ENCODE data around the gene ARID1B.

The ARID1B gene

DNA sequence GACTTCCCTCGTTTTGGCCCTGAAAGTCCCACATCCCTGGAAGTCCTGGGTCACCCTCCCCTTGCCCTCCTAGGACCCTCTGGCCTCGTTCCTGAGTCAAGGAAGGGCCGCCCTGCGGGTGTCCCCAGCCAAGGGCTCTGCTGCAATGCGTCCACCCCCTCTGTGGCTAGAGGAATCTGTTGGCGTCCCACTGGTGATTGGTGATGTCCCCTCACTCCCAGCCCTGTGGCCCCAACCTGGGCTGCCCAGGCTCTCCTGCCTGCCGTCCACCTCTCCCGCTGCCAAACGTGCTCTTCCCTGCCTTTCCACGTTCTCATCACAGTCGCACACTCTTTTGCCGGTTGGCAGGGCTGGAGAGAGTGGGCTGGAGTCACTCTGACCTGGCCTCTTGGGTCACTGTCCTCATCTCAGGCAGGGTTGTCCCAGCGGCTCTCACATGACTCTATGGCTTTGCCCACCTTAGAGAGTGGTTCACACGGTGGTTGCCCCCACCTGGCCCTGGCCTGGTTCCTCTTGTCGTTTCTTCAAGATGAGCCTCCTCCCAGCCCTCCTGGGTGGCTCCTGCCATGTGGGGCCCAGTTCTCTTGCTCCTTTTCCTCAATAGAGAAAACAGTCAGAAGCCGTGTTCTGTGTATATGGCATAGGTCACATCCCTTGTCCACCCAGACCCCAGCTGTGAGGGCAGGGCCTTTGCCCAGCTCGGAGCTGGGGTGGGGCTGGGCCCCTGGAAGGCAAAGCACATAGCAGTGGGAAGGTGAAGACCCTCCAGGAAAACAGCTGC is 445.2 kb downstream of the ARID1B start:
- no peak for ATAC-seq (ENCODE audit: insufficient read depth, low read depth)
- Histone ChIP-seq H4K20me1 (ENCODE audit: insufficient read depth, low read length) (no peaks in the 10 kb centered on the region), H3K4me1 (ENCODE audit: insufficient read depth, low read length) (no peaks in the 10 kb centered on the region), H3K9ac (ENCODE audit: low read depth, low read length) (no peak overlapping the region), H3K79me2 (ENCODE audit: insufficient read depth, low read length) (no peaks in the 10 kb centered on the region), H3K27ac (ENCODE audit: low read length) (no peak overlapping the region), H3K4me3 (ENCODE audit: low read depth in 1 of 2, low read length in 2 of 2) (no peak overlapping the region), H2AFZ (ENCODE audit: low read depth, low read length) (no peak overlapping the region), H3K9me3 (ENCODE audit: insufficient read depth, low read length, severe bottlenecking) (no peaks in the 10 kb centered on the region), H3K27me3 (ENCODE audit: insufficient read depth, low read length, poor library complexity) (no peaks in the 10 kb centered on the region), H3K36me3 (ENCODE audit: insufficient read depth, low read length) (no peaks in the 10 kb centered on the region), H3K4me2 (ENCODE audit: insufficient read depth, low read length) (no peak overlapping the region)
- DNase-seq, result no peak
- TF ChIP-seq, protein P1, sequence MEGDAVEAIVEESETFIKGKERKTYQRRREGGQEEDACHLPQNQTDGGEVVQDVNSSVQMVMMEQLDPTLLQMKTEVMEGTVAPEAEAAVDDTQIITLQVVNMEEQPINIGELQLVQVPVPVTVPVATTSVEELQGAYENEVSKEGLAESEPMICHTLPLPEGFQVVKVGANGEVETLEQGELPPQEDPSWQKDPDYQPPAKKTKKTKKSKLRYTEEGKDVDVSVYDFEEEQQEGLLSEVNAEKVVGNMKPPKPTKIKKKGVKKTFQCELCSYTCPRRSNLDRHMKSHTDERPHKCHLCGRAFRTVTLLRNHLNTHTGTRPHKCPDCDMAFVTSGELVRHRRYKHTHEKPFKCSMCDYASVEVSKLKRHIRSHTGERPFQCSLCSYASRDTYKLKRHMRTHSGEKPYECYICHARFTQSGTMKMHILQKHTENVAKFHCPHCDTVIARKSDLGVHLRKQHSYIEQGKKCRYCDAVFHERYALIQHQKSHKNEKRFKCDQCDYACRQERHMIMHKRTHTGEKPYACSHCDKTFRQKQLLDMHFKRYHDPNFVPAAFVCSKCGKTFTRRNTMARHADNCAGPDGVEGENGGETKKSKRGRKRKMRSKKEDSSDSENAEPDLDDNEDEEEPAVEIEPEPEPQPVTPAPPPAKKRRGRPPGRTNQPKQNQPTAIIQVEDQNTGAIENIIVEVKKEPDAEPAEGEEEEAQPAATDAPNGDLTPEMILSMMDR (IDR thresholded peaks at IDR 0.05; ENCODE audit: borderline replicate concordance, extremely low read depth, low read length, poor library complexity, severe bottlenecking), result no peak
- TF ChIP-seq EZH2 (IDR thresholded peaks at IDR 0.05; ENCODE audit: borderline replicate concordance, low read depth, low read length, severe bottlenecking), result no peak

DNA sequence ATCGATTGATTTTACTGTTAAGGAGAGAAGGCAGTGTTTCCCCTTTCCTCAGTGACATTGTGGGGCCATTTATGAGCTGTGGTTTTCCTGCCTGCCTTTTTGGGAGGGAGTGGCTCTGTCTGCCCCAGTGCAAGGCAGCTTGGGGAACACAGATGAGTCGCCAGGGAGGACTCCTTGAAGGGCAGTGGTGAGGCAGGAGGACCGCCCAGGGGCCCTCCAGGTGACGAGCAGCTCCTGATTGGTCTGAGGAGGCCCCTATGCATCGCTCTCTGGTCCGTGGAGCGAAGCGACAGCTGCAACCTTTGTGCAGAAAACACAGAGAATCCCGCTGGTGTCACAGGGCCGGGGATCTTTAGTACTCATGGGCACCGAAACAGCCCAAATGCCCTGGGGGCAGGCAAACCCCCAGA is 445.8 kb downstream of the ARID1B start:
- DNase-seq (no peak), ATAC-seq (ENCODE audit: insufficient read depth, low read depth) (peak; percentile 44; the same call in 1 of the 3 replicates)
- Histone ChIP-seq H3K4me3 (ENCODE audit: low read depth in 1 of 2, low read length in 2 of 2) (no peak overlapping the region), H2AFZ (ENCODE audit: low read depth, low read length) (no peak overlapping the region), H3K4me1 (ENCODE audit: insufficient read depth, low read length) (no peaks in the 10 kb centered on the region), H3K79me2 (ENCODE audit: insufficient read depth, low read length) (no peaks in the 10 kb centered on the region), H3K4me2 (ENCODE audit: insufficient read depth, low read length) (no peak overlapping the region), H3K27me3 (ENCODE audit: insufficient read depth, low read length, poor library complexity) (no peaks in the 10 kb centered on the region), H3K9me3 (ENCODE audit: insufficient read depth, low read length, severe bottlenecking) (no peaks in the 10 kb centered on the region), H3K9ac (ENCODE audit: low read depth, low read length) (no peak overlapping the region), H3K27ac (ENCODE audit: low read length) (no peak overlapping the region), H4K20me1 (ENCODE audit: insufficient read depth, low read length) (no peaks in the 10 kb centered on the region), H3K36me3 (ENCODE audit: insufficient read depth, low read length) (no peaks in the 10 kb centered on the region)
- no peak for TF ChIP-seq EZH2 (IDR thresholded peaks at IDR 0.05; ENCODE audit: borderline replicate concordance, low read depth, low read length, severe bottlenecking)
- TF ChIP-seq, protein P1 (IDR thresholded peaks at IDR 0.05; ENCODE audit: borderline replicate concordance, extremely low read depth, low read length, poor library complexity, severe bottlenecking), result no peak

- TF ChIP-seq EZH2 (IDR thresholded peaks at IDR 0.05; ENCODE audit: borderline replicate concordance, low read depth, low read length, severe bottlenecking), result no peak
- TF ChIP-seq, protein P1 (IDR thresholded peaks at IDR 0.05; ENCODE audit: borderline replicate concordance, extremely low read depth, low read length, poor library complexity, severe bottlenecking), result no peak
- no peaks in the 10 kb centered on the region for H3K4me1 ChIP-seq (ENCODE audit: insufficient read depth, low read length)
- no peaks in the 10 kb centered on the region for H3K9me3 ChIP-seq (ENCODE audit: insufficient read depth, low read length, severe bottlenecking)
- H3K9ac ChIP-seq (ENCODE audit: low read depth, low read length), result no peak overlapping the region
- no peaks in the 10 kb centered on the region for H4K20me1 ChIP-seq (ENCODE audit: insufficient read depth, low read length)
- no peaks in the 10 kb centered on the region for H3K79me2 ChIP-seq (ENCODE audit: insufficient read depth, low read length)
- no peak overlapping the region for H2AFZ ChIP-seq (ENCODE audit: low read depth, low read length)
- no peaks in the 10 kb centered on the region for H3K27me3 ChIP-seq (ENCODE audit: insufficient read depth, low read length, poor library complexity)
- ATAC-seq (ENCODE audit: insufficient read depth, low read depth) (no peak), DNase-seq (no peak)
- no peak overlapping the region for H3K27ac ChIP-seq (ENCODE audit: low read length)
- H3K4me2 ChIP-seq (ENCODE audit: insufficient read depth, low read length), result no peak overlapping the region
- H3K4me3 ChIP-seq (ENCODE audit: low read depth in 1 of 2, low read length in 2 of 2), result no peak overlapping the region
- H3K36me3 ChIP-seq (ENCODE audit: insufficient read depth, low read length), result no peaks in the 10 kb centered on the region
Measured at GRCh38 chr6:157223511-157223910, 446.3 kb downstream of the ARID1B start.

All from DND-41 (cell line).